Measurements from ENCODE around the gene IFIT3.

The IFIT3 gene

GRCh38 chr10:89377705-89378637, 50.2 kb downstream of the IFIT3 start, which contains the start of gene IFIT1B:
TSS of gene IFIT1B (plus strand) at chr10:89378056. CDS start at chr10:89378136, 80 bp downstream.
- DNase-seq, result no peak
- in situ Hi-C loops (cut with MboI; ENCODE audit: low pct_unique_long_range_greater_than_20kb, low sequenced_read_pairs), result loop anchor here (10.0 kb wide), 1 partner anchor 103 kb away; no protein-coding TSS in a partner anchor

- no peak for DNase-seq
- in situ Hi-C loops (cut with MboI; ENCODE audit: low pct_unique_long_range_greater_than_20kb, low sequenced_read_pairs), result loop anchor here (10.0 kb wide), 1 partner anchor 104 kb away; no protein-coding TSS in a partner anchor
Observed at GRCh38 chr10:89379103-89379502, 51.3 kb downstream of the IFIT3 start.

- in situ Hi-C loops (cut with MboI; ENCODE audit: low pct_unique_long_range_greater_than_20kb, low sequenced_read_pairs), result no loop called here
- DNase-seq, result no peak
Observed at GRCh38 chr10:89382757-89383156, 55.0 kb downstream of the IFIT3 start.

- in situ Hi-C loops (cut with MboI; ENCODE audit: low pct_unique_long_range_greater_than_20kb, low sequenced_read_pairs), result no loop called here
- peak; percentile 84 for DNase-seq
Observed at GRCh38 chr10:89384474-89385340, 56.9 kb downstream of the IFIT3 start.

- in situ Hi-C loops (cut with MboI; ENCODE audit: low pct_unique_long_range_greater_than_20kb, low sequenced_read_pairs), result no loop called here
- no peak for DNase-seq
Observed at GRCh38 chr10:89388806-89389205, 61.0 kb downstream of the IFIT3 start.

- peak; percentile 34 for DNase-seq
- in situ Hi-C loops (cut with MboI; ENCODE audit: low pct_unique_long_range_greater_than_20kb, low sequenced_read_pairs), result no loop called here
Observed at GRCh38 chr10:89389254-89389653, 61.5 kb downstream of the IFIT3 start.
